Stimulated activated naive B cell treated with anti-CD40 and anti-IgM and Interleukin-4, amounts not matched to agents 10 μg/mL and 1 μg/mL and 100 μg/mL, for 72 hours (primary cell): ENCODE measurements around the gene ASZ1.
"Not testable (repeated sequence)": the region's sequence is repeated elsewhere in the genome, so short reads cannot be mapped to it uniquely, and the experiment has no call there.

ENCODE experiments used
- ATAC-seq, 2 donors: fragments of 150-1000 bp; cut with Tn5 transposase; replicated peaks; 2 replicates each; pipeline ENCODE4 v1.10.0; 2021; ENCODE audit warnings: moderate library complexity in 1 of 2
- DNase-seq: peaks from one replicate; pipeline ENCODE4 v3.0.0; 2021
- H3K27ac Mint-ChIP-seq: one replicate; pipeline ENCODE4 v1.8.0; 2022; ENCODE audit warnings: mild to moderate bottlenecking, mixed read lengths
- H3K27me3 Mint-ChIP-seq, 2 donors: one replicate each; pipeline ENCODE4 v1.8.0; 2022; ENCODE audit warnings: mixed read lengths in 2 of 2
- H3K36me3 Mint-ChIP-seq, 2 donors: one replicate each; pipeline ENCODE4 v1.8.0; 2022; ENCODE audit warnings: mixed read lengths in 2 of 2, mild to moderate bottlenecking in 1 of 2
- H3K4me1 Mint-ChIP-seq, 2 donors: one replicate each; pipeline ENCODE4 v1.8.0; 2022; ENCODE audit warnings: mixed read lengths in 2 of 2, mild to moderate bottlenecking in 1 of 2
- H3K4me3 Mint-ChIP-seq, 2 donors: one replicate each; pipeline ENCODE4 v1.8.0; 2022; ENCODE audit warnings: mild to moderate bottlenecking in 2 of 2, mixed read lengths in 2 of 2, moderate library complexity in 1 of 2
- H3K9me3 Mint-ChIP-seq, 2 donors: one replicate each; pipeline ENCODE4 v1.8.0; 2022; ENCODE audit warnings: mixed read lengths in 2 of 2, mild to moderate bottlenecking in 1 of 2

Gene ASZ1

GRCh38 chr7:117414591-117414990, 12.7 kb downstream of the ASZ1 start:
- not testable (repeated sequence) for H3K4me1 Mint-ChIP-seq, H3K4me3 Mint-ChIP-seq, DNase-seq

GRCh38 chr7:117412946-117413559, 14.2 kb downstream of the ASZ1 start:
- no peak for DNase-seq
- Mint-ChIP-seq H3K9me3 (no peaks in the 10 kb centered on the region), H3K4me3 (no peak overlapping the region), H3K4me1 (no peaks in the 10 kb centered on the region), H3K27ac (no peak overlapping the region), H3K27me3 (peaks cover 0 to 4% of the 10 kb centered on the region in 2 donors), H3K36me3 (no peaks in the 10 kb centered on the region)
- no peak for ATAC-seq

More at GRCh38 chr7:117414591-117414990, 12.7 kb downstream of the ASZ1 start:
- not testable (repeated sequence) for H3K27me3 Mint-ChIP-seq, ATAC-seq, H3K36me3 Mint-ChIP-seq, H3K9me3 Mint-ChIP-seq, H3K27ac Mint-ChIP-seq

- Mint-ChIP-seq H3K27ac (no peak overlapping the region), H3K9me3 (no peaks in the 10 kb centered on the region), H3K27me3 (peaks cover 0 to 4% of the 10 kb centered on the region in 2 donors), H3K4me1 (no peaks in the 10 kb centered on the region), H3K4me3 (no peak overlapping the region), H3K36me3 (no peaks in the 10 kb centered on the region)
- ATAC-seq: no peak
- no peak for DNase-seq
Measured at GRCh38 chr7:117412390-117412789, 14.9 kb downstream of the ASZ1 start.

- ATAC-seq (no peak), DNase-seq (no peak)
- Mint-ChIP-seq H3K36me3 (no peaks in the 10 kb centered on the region), H3K27ac (no peak overlapping the region), H3K4me1 (no peaks in the 10 kb centered on the region), H3K4me3 (no peak overlapping the region), H3K27me3 (peaks cover 0 to 4% of the 10 kb centered on the region in 2 donors), H3K9me3 (no peaks in the 10 kb centered on the region)
Measured at GRCh38 chr7:117411539-117411938, 15.8 kb downstream of the ASZ1 start.

GRCh38 chr7:117408831-117409230, 18.5 kb downstream of the ASZ1 start:
- Mint-ChIP-seq H3K4me3 (no peak overlapping the region), H3K36me3 (no peaks in the 10 kb centered on the region), H3K9me3 (peaks cover 0 to 2% of the 10 kb centered on the region in 2 donors), H3K27me3 (peaks cover 0 to 4% of the 10 kb centered on the region in 2 donors), H3K4me1 (no peaks in the 10 kb centered on the region), H3K27ac (no peak overlapping the region)
- DNase-seq: no peak
- no peak for ATAC-seq

GRCh38 chr7:117405519-117405918, 21.8 kb downstream of the ASZ1 start:
- no peaks in the 10 kb centered on the region for H3K36me3 Mint-ChIP-seq
- no peak overlapping the region for H3K27ac Mint-ChIP-seq
- peaks cover 0 to 4% of the 10 kb centered on the region in 2 donors for H3K27me3 Mint-ChIP-seq
- peaks cover 0 to 2% of the 10 kb centered on the region in 2 donors for H3K9me3 Mint-ChIP-seq
- DNase-seq (no peak), ATAC-seq (no peak)
- H3K4me3 Mint-ChIP-seq: no peak overlapping the region
- no peaks in the 10 kb centered on the region for H3K4me1 Mint-ChIP-seq

GRCh38 chr7:117403737-117404136, 23.6 kb downstream of the ASZ1 start:
- Mint-ChIP-seq H3K9me3 (peaks cover 0 to 2% of the 10 kb centered on the region in 2 donors), H3K27ac (no peak overlapping the region), H3K4me1 (no peaks in the 10 kb centered on the region), H3K4me3 (no peak overlapping the region), H3K27me3 (peaks cover 0 to 2% of the 10 kb centered on the region in 2 donors), H3K36me3 (no peaks in the 10 kb centered on the region)
- ATAC-seq: no peak
- DNase-seq: no peak

- H3K4me1 Mint-ChIP-seq: no peaks in the 10 kb centered on the region
- DNase-seq (no peak), ATAC-seq (no peak)
- H3K9me3 Mint-ChIP-seq: peaks cover 0 to 2% of the 10 kb centered on the region in 2 donors
- H3K36me3 Mint-ChIP-seq: no peaks in the 10 kb centered on the region
- H3K4me3 Mint-ChIP-seq: no peak overlapping the region
- H3K27me3 Mint-ChIP-seq: no peaks in the 10 kb centered on the region
- H3K27ac Mint-ChIP-seq: no peak overlapping the region
Measured at GRCh38 chr7:117402109-117402508, 25.2 kb downstream of the ASZ1 start.

- no peaks in the 10 kb centered on the region for H3K36me3 Mint-ChIP-seq
- ATAC-seq (no peak), DNase-seq (no peak)
- H3K4me3 Mint-ChIP-seq: no peak overlapping the region
- no peaks in the 10 kb centered on the region for H3K27me3 Mint-ChIP-seq
- no peak overlapping the region for H3K27ac Mint-ChIP-seq
- H3K9me3 Mint-ChIP-seq: peaks cover 0 to 2% of the 10 kb centered on the region in 2 donors
- H3K4me1 Mint-ChIP-seq: no peaks in the 10 kb centered on the region
Measured at GRCh38 chr7:117401293-117402002, 25.8 kb downstream of the ASZ1 start.

- Mint-ChIP-seq H3K36me3 (no peaks in the 10 kb centered on the region), H3K9me3 (no peaks in the 10 kb centered on the region), H3K4me3 (no peak overlapping the region), H3K4me1 (no peaks in the 10 kb centered on the region), H3K27me3 (no peaks in the 10 kb centered on the region), H3K27ac (no peak overlapping the region)
- no peak for DNase-seq
- ATAC-seq: no peak
Measured at GRCh38 chr7:117399820-117400422, 27.4 kb downstream of the ASZ1 start.

GRCh38 chr7:117395743-117396142, 31.6 kb downstream of the ASZ1 start:
- H3K27ac Mint-ChIP-seq: no peak overlapping the region
- H3K4me3 Mint-ChIP-seq: no peak overlapping the region
- ATAC-seq (no peak), DNase-seq (no peak)
- H3K36me3 Mint-ChIP-seq: no peaks in the 10 kb centered on the region
- H3K4me1 Mint-ChIP-seq: no peaks in the 10 kb centered on the region
- peaks cover 0 to 1% of the 10 kb centered on the region in 2 donors for H3K9me3 Mint-ChIP-seq
- H3K27me3 Mint-ChIP-seq: no peaks in the 10 kb centered on the region

GRCh38 chr7:117393781-117394180, 33.5 kb downstream of the ASZ1 start:
- H3K9me3 Mint-ChIP-seq: peaks cover 5 to 6% of the 10 kb centered on the region in 2 donors
- no peaks in the 10 kb centered on the region for H3K36me3 Mint-ChIP-seq
- no peak overlapping the region for H3K4me3 Mint-ChIP-seq
- H3K27ac Mint-ChIP-seq: no peak overlapping the region
- no peaks in the 10 kb centered on the region for H3K4me1 Mint-ChIP-seq
- H3K27me3 Mint-ChIP-seq: no peaks in the 10 kb centered on the region
- DNase-seq (no peak), ATAC-seq (no peak)

GRCh38 chr7:117389871-117390270, 37.4 kb downstream of the ASZ1 start:
- DNase-seq: no peak
- ATAC-seq: no peak
- H3K9me3 Mint-ChIP-seq: peaks cover 15 to 18% of the 10 kb centered on the region in 2 donors
- no peaks in the 10 kb centered on the region for H3K4me1 Mint-ChIP-seq
- H3K27ac Mint-ChIP-seq: no peak overlapping the region
- no peaks in the 10 kb centered on the region for H3K27me3 Mint-ChIP-seq
- no peak overlapping the region for H3K4me3 Mint-ChIP-seq
- no peaks in the 10 kb centered on the region for H3K36me3 Mint-ChIP-seq

- DNase-seq (no peak), ATAC-seq (no peak)
- H3K27me3 Mint-ChIP-seq: no peaks in the 10 kb centered on the region
- no peak overlapping the region for H3K27ac Mint-ChIP-seq
- H3K36me3 Mint-ChIP-seq: no peaks in the 10 kb centered on the region
- no peak overlapping the region for H3K4me3 Mint-ChIP-seq
- H3K9me3 Mint-ChIP-seq: peaks cover 15 to 18% of the 10 kb centered on the region in 2 donors
- no peaks in the 10 kb centered on the region for H3K4me1 Mint-ChIP-seq
Measured at GRCh38 chr7:117386110-117386706, 41.1 kb downstream of the ASZ1 start.
